Right lobe of liver (tissue), 6 donors: ENCODE data around the gene RALGPS1. TPM values are rescaled to one million over a fixed set of nuclear protein-coding genes. Genes with fewer than 3 reads are reported as not detected.

Experiments
- ATAC-seq, 4 donors: fragments of 200-7000 bp; cut with Tn5 transposase; one replicate each; pipeline ENCODE4 v1.9.1; 2020; ENCODE audit warnings: mild to moderate bottlenecking in 4 of 4, moderate library complexity in 4 of 4
- DNase-seq, 3 donors: peaks; one replicate each; pipeline ENCODE4 v3.0.0-alpha.2; 2020
- H3K27ac ChIP-seq, 3 donors: fragments of 200-600 bp; one replicate each; pipeline ENCODE4 v1.8.0; 2022
- H3K27me3 ChIP-seq, 2 donors: fragments of 200-600 bp; one replicate each; pipeline ENCODE4 v1.8.0; 2022
- H3K36me3 ChIP-seq, 4 donors: fragments of 200-600 bp; sonication (generic) in 1 of 4; one replicate each; pipeline versions ENCODE4 v1.5.1 to v1.8.0; 2017 to 2022; ENCODE audit warnings: control low read depth in 1 of 4
- H3K4me1 ChIP-seq, 4 donors: fragments of 200-600 bp; sonication (generic) in 1 of 4; one replicate each; pipeline versions ENCODE4 v1.5.1 to v1.8.0; 2017 to 2022; ENCODE audit warnings: control low read depth in 1 of 4
- H3K4me3 ChIP-seq, 3 donors: fragments of 200-600 bp; one replicate each; pipeline ENCODE4 v1.8.0; 2022
- H3K9me3 ChIP-seq, 4 donors: fragments of 200-600 bp; sonication (generic) in 1 of 4; one replicate each; pipeline versions ENCODE4 v1.5.1 to v1.8.0; 2017 to 2022; ENCODE audit warnings: control low read depth in 1 of 4
- POLR2A ChIP-seq: fragments of 450-650 bp; IDR thresholded peaks from one replicate; pipeline ENCODE4 v1.6.1; 2017; ENCODE audit warnings: antibody characterized with exemption, mild to moderate bottlenecking
- WGBS: methylation state at CpG from one replicate; pipeline ENCODE4 v1.1.6; 2018; ENCODE audit warnings: low coverage, low lambda C conversion rate; ENCODE audit not compliant: insufficient coverage; ENCODE audit errors: missing lambda C conversion rate; 5-methylcytosine and 5-hydroxymethylcytosine counted together
- intact Hi-C, 2 donors: fragments of 100-400 bp; cut with DNase I; formaldehyde crosslinking; loops; one replicate each; pipeline versions ENCODE4 v1.11.2 to v1.14.1; 2022
- total RNA-seq, 6 experiments: library from RNA; depleted of rRNA in 2 of 6; stranded (reverse); fragments of >200 nt in 2 of 6; fragmentation: NEBNext Ultra II Directional in 3 of 6; extraction: Animal tissue kit (Norgen Biotek cat#: 25700) in 3 of 6; gene quantifications; one replicate each; pipeline versions ENCODE4 v1.1.0 to v1.2.4, GENCODE V29; 2016 to 2023
- TF ChIP-seq, protein P1 (sequence below), 4 donors: fragments of 200-600 bp in 3 of 4; fragments of 450-650 bp in 1 of 4; IDR thresholded peaks; one replicate each; pipeline versions ENCODE4 v1.5.1 to v1.8.0; 2016 to 2022; ENCODE audit warnings: antibody characterized with exemption in 4 of 4, mild to moderate bottlenecking in 2 of 4
- donor health status: DM: no; HTN: yes; CAD: no.
- donor health status: DM: no; HTN: no; CAD: no.
- donor health status: DM: no; HTN: no; CAD: no.
- donor health status: DM: no; HTN: yes; CAD: no.
- donor health status: DM: no; HTN: yes; CAD: no.

RALGPS1 gene
- total RNA-seq, 6 experiments from 2014 or later = 1.2 to 3.8 (median 2.4) TPM

- WGBS = 79% methylated on average over 5 of the region's 6 CpGs
- H3K27ac ChIP-seq = no peak overlapping the region
- ATAC-seq (no peak), DNase-seq (no peak)
- no peaks in the 10 kb centered on the region for H3K27me3 ChIP-seq
- H3K9me3 ChIP-seq = no peaks in the 10 kb centered on the region
- intact Hi-C loops = no loop called here
- no peaks in the 10 kb centered on the region for H3K4me1 ChIP-seq
- no peaks in the 10 kb centered on the region for H3K36me3 ChIP-seq
- H3K4me3 ChIP-seq = no peak overlapping the region
- no peak for TF ChIP-seq POLR2A
- TF ChIP-seq, protein P1, sequence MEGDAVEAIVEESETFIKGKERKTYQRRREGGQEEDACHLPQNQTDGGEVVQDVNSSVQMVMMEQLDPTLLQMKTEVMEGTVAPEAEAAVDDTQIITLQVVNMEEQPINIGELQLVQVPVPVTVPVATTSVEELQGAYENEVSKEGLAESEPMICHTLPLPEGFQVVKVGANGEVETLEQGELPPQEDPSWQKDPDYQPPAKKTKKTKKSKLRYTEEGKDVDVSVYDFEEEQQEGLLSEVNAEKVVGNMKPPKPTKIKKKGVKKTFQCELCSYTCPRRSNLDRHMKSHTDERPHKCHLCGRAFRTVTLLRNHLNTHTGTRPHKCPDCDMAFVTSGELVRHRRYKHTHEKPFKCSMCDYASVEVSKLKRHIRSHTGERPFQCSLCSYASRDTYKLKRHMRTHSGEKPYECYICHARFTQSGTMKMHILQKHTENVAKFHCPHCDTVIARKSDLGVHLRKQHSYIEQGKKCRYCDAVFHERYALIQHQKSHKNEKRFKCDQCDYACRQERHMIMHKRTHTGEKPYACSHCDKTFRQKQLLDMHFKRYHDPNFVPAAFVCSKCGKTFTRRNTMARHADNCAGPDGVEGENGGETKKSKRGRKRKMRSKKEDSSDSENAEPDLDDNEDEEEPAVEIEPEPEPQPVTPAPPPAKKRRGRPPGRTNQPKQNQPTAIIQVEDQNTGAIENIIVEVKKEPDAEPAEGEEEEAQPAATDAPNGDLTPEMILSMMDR (IDR thresholded peaks at IDR 0.05) = no peak
These were observed 93.1 kb downstream of the RALGPS1 start for GRCh38 chr9:127007638-127008037.

- DNase-seq (no peak), ATAC-seq (no peak)
- H3K9me3 ChIP-seq = no peaks in the 10 kb centered on the region
- H3K27me3 ChIP-seq = no peaks in the 10 kb centered on the region
- WGBS = 89% methylated on average over 1 of the region's 1 CpG
- H3K4me1 ChIP-seq = no peaks in the 10 kb centered on the region
- intact Hi-C loops = no loop called here
- no peaks in the 10 kb centered on the region for H3K36me3 ChIP-seq
- TF ChIP-seq, protein P1 (IDR thresholded peaks at IDR 0.05) = no peak
- TF ChIP-seq POLR2A = no peak
- no peak overlapping the region for H3K4me3 ChIP-seq
- H3K27ac ChIP-seq = no peak overlapping the region
These were observed 93.5 kb downstream of the RALGPS1 start for GRCh38 chr9:127008076-127008475.

- ATAC-seq (no peak), DNase-seq (no peak)
- H3K4me1 ChIP-seq = no peaks in the 10 kb centered on the region
- H3K4me3 ChIP-seq = no peak overlapping the region
- no peaks in the 10 kb centered on the region for H3K9me3 ChIP-seq
- no peak overlapping the region for H3K27ac ChIP-seq
- H3K36me3 ChIP-seq = no peaks in the 10 kb centered on the region
- TF ChIP-seq POLR2A = no peak
- TF ChIP-seq, protein P1 (IDR thresholded peaks at IDR 0.05) = no peak
- intact Hi-C loops = no loop called here
- WGBS = 70% methylated on average over 6 of the region's 6 CpGs
- no peaks in the 10 kb centered on the region for H3K27me3 ChIP-seq
These were observed 97.2 kb downstream of the RALGPS1 start for GRCh38 chr9:127011772-127012171.

DNA sequence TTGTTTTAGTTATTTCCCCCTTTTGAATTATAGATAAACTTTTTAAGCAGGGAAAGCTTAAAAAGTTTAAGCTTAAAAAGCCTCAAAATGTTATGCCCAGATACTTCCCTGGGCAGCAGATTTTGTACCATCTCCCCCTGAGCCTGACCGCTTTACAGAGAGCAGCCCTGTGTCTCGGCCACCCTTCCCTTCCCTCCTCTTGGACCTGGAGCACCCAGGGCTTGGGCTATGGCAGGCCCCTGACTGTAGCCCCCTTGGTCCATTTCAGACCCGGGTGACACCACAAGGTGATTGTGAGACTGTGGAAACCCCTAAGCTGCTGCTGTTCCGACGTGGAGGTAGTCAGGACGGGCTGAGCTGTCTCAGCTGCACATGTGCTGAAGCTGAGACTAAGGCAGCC lies 97.7 kb downstream of the RALGPS1 start:
- Histone ChIP-seq H3K4me3 (no peak overlapping the region), H3K27ac (no peak overlapping the region), H3K4me1 (no peaks in the 10 kb centered on the region), H3K27me3 (no peaks in the 10 kb centered on the region), H3K36me3 (no peaks in the 10 kb centered on the region), H3K9me3 (no peaks in the 10 kb centered on the region)
- no peak for TF ChIP-seq POLR2A
- TF ChIP-seq, protein P1 (IDR thresholded peaks at IDR 0.05) = no peak
- intact Hi-C loops = no loop called here
- WGBS = 100% methylated on average over 2 of the region's 6 CpGs
- ATAC-seq (no peak), DNase-seq (no peak)

DNA sequence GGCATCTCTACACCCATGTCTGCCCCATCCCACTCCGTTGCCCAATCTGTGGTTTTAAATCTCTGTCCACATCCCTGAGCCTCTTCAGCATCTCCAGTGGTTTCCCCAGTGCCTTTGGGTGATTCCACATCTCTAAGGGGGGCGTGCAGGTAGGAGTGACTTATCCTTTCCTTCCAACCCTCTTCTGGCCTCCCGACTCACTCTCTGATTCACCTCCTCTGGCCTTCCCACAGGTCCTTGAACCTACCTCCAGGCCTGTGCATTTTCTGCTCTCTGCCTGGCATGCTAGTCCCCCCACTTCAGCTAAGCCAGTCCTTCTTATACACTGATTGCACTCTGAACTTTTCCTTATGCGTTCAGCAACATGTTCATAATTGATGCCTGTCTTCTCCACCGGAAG lies 99.0 kb downstream of the RALGPS1 start:
- Histone ChIP-seq H3K4me3 (no peak overlapping the region), H3K27me3 (no peaks in the 10 kb centered on the region), H3K4me1 (no peaks in the 10 kb centered on the region), H3K9me3 (no peaks in the 10 kb centered on the region), H3K36me3 (no peaks in the 10 kb centered on the region), H3K27ac (no peak overlapping the region)
- DNase-seq (no peak), ATAC-seq (no peak)
- no peak for TF ChIP-seq POLR2A
- TF ChIP-seq, protein P1 (IDR thresholded peaks at IDR 0.05) = no peak
- intact Hi-C loops = no loop called here
- 83% methylated on average over 5 of the region's 5 CpGs for WGBS
